IPS-NIHi7 (cell line): ENCODE measurements around the gene SMAP1.

ENCODE experiments used
- DNase-seq: peaks from one replicate; pipeline ENCODE4 v3.0.0; 2012; ENCODE audit warnings: mixed read lengths; ENCODE audit errors: extremely low spot score

SMAP1 gene

GRCh38 chr6:70684794-70685493 is 17.3 kb downstream of the SMAP1 start:
- no peak for DNase-seq

GRCh38 chr6:70685494-70686180 is 18.0 kb downstream of the SMAP1 start:
- no peak for DNase-seq

- DNase-seq = no peak
Observed at GRCh38 chr6:70686548-70687133, 19.0 kb downstream of the SMAP1 start.

GRCh38 chr6:70693887-70694286 is 26.2 kb downstream of the SMAP1 start:
- DNase-seq = no peak

GRCh38 chr6:70694371-70694770 is 26.7 kb downstream of the SMAP1 start:
- no peak for DNase-seq

GRCh38 chr6:70700922-70701876 is 33.5 kb downstream of the SMAP1 start:
- no peak for DNase-seq

GRCh38 chr6:70705772-70706171 is 38.1 kb downstream of the SMAP1 start:
- no peak for DNase-seq

- no peak for DNase-seq
Observed at GRCh38 chr6:70706491-70707123, 38.9 kb downstream of the SMAP1 start.

- DNase-seq = no peak
Observed at GRCh38 chr6:70707893-70708292, 40.2 kb downstream of the SMAP1 start.

GRCh38 chr6:70708448-70708847 is 40.8 kb downstream of the SMAP1 start:
- DNase-seq = no peak

GRCh38 chr6:70709826-70710225 is 42.1 kb downstream of the SMAP1 start:
- no peak for DNase-seq

GRCh38 chr6:70714716-70715257 is 47.1 kb downstream of the SMAP1 start:
- no peak for DNase-seq

- DNase-seq = no peak
Observed at GRCh38 chr6:70717038-70717801, 49.5 kb downstream of the SMAP1 start.

- no peak for DNase-seq
Observed at GRCh38 chr6:70724524-70724923, 56.8 kb downstream of the SMAP1 start.

GRCh38 chr6:70725817-70726415 is 58.2 kb downstream of the SMAP1 start:
- DNase-seq = no peak

- DNase-seq = no peak
Observed at GRCh38 chr6:70734381-70734780, 66.7 kb downstream of the SMAP1 start.

GRCh38 chr6:70734979-70735378 is 67.3 kb downstream of the SMAP1 start:
- DNase-seq = no peak

- DNase-seq = no peak
Observed at GRCh38 chr6:70735513-70735912, 67.8 kb downstream of the SMAP1 start.

GRCh38 chr6:70738028-70738427 is 70.3 kb downstream of the SMAP1 start:
- no peak for DNase-seq

GRCh38 chr6:70739534-70739933 is 71.9 kb downstream of the SMAP1 start:
- no peak for DNase-seq
